ENCODE results near the gene SCTR.

SCTR gene

GRCh38 chr2:119463136-119463535 lies 61.1 kb downstream of the SCTR start:
- FAIRE-seq (no peak), DNase-seq (ENCODE audit: insufficient read length, low spot score) (no peak)
- no peak for TF ChIP-seq POLR2AphosphoS5 (IDR thresholded peaks at IDR 0.05; ENCODE audit: low read depth, low read length)
- TF ChIP-seq POLR2A (IDR thresholded peaks at IDR 0.05; ENCODE audit: low read depth, low read length), result no peak
- TF ChIP-seq PAX5 (IDR thresholded peaks at IDR 0.05; ENCODE audit: insufficient read depth, low read length, severe bottlenecking), result no peak
- no peak for TF ChIP-seq TAF1 (IDR thresholded peaks at IDR 0.05; ENCODE audit: low read depth, low read length)
- no peak for TF ChIP-seq SPI1 (IDR thresholded peaks at IDR 0.05; ENCODE audit: low read depth, low read length)
- no peak for TF ChIP-seq POU2F2 (IDR thresholded peaks at IDR 0.05; ENCODE audit: low read depth, low read length)

GRCh38 chr2:119462574-119462973 lies 61.7 kb downstream of the SCTR start:
- no peak for FAIRE-seq
- TF ChIP-seq PAX5 (IDR thresholded peaks at IDR 0.05; ENCODE audit: insufficient read depth, low read length, severe bottlenecking), result no peak
- TF ChIP-seq SPI1 (IDR thresholded peaks at IDR 0.05; ENCODE audit: low read depth, low read length), result no peak
- TF ChIP-seq POLR2A (IDR thresholded peaks at IDR 0.05; ENCODE audit: low read depth, low read length), result no peak
- TF ChIP-seq POU2F2 (IDR thresholded peaks at IDR 0.05; ENCODE audit: low read depth, low read length), result no peak
- no peak for TF ChIP-seq TAF1 (IDR thresholded peaks at IDR 0.05; ENCODE audit: low read depth, low read length)
- TF ChIP-seq POLR2AphosphoS5 (IDR thresholded peaks at IDR 0.05; ENCODE audit: low read depth, low read length), result no peak

GRCh38 chr2:119461811-119462210 lies 62.5 kb downstream of the SCTR start:
- no peak for FAIRE-seq
- DNase-seq (ENCODE audit: insufficient read length, low spot score), result no peak
- TF ChIP-seq POU2F2 (IDR thresholded peaks at IDR 0.05; ENCODE audit: low read depth, low read length) (no peak), SPI1 (IDR thresholded peaks at IDR 0.05; ENCODE audit: low read depth, low read length) (no peak), POLR2AphosphoS5 (IDR thresholded peaks at IDR 0.05; ENCODE audit: low read depth, low read length) (no peak), POLR2A (IDR thresholded peaks at IDR 0.05; ENCODE audit: low read depth, low read length) (no peak), TAF1 (IDR thresholded peaks at IDR 0.05; ENCODE audit: low read depth, low read length) (no peak), PAX5 (IDR thresholded peaks at IDR 0.05; ENCODE audit: insufficient read depth, low read length, severe bottlenecking) (no peak)

More at GRCh38 chr2:119462574-119462973, 61.7 kb downstream of the SCTR start:
- no peak for DNase-seq (ENCODE audit: insufficient read length, low spot score)

DNA sequence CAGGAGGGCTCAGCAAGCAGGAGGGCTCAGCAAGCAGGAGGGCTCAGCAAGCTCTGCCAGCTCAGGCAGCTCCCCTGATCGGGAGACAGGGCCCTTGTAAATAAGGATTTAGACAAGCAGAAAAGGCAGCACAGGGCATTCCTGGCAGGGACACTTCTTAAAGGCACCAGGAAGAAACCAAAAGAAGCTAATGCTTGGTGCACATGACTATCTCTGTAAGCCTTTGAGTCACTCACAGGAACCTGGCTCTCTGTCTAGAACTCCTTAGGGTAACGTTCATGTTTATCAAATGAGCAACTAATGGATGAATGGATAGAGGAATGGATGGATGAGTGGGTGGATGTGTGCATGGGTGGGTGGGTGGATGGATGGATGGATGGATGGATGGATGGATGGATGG lies 64.2 kb downstream of the SCTR start:
- FAIRE-seq, result no peak
- TF ChIP-seq PAX5 (IDR thresholded peaks at IDR 0.05; ENCODE audit: insufficient read depth, low read length, severe bottlenecking) (no peak), TAF1 (IDR thresholded peaks at IDR 0.05; ENCODE audit: low read depth, low read length) (no peak), POU2F2 (IDR thresholded peaks at IDR 0.05; ENCODE audit: low read depth, low read length) (no peak), POLR2A (IDR thresholded peaks at IDR 0.05; ENCODE audit: low read depth, low read length) (no peak), POLR2AphosphoS5 (IDR thresholded peaks at IDR 0.05; ENCODE audit: low read depth, low read length) (no peak), SPI1 (IDR thresholded peaks at IDR 0.05; ENCODE audit: low read depth, low read length) (no peak)
- DNase-seq (ENCODE audit: insufficient read length, low spot score), result no peak

- DNase-seq (ENCODE audit: insufficient read length, low spot score) (no peak), FAIRE-seq (no peak)
- TF ChIP-seq PAX5 (IDR thresholded peaks at IDR 0.05; ENCODE audit: insufficient read depth, low read length, severe bottlenecking) (no peak), SPI1 (IDR thresholded peaks at IDR 0.05; ENCODE audit: low read depth, low read length) (no peak), TAF1 (IDR thresholded peaks at IDR 0.05; ENCODE audit: low read depth, low read length) (no peak), POLR2A (IDR thresholded peaks at IDR 0.05; ENCODE audit: low read depth, low read length) (no peak), POLR2AphosphoS5 (IDR thresholded peaks at IDR 0.05; ENCODE audit: low read depth, low read length) (no peak), POU2F2 (IDR thresholded peaks at IDR 0.05; ENCODE audit: low read depth, low read length) (no peak)
Measured at GRCh38 chr2:119455066-119455718, 69.1 kb downstream of the SCTR start.

DNA sequence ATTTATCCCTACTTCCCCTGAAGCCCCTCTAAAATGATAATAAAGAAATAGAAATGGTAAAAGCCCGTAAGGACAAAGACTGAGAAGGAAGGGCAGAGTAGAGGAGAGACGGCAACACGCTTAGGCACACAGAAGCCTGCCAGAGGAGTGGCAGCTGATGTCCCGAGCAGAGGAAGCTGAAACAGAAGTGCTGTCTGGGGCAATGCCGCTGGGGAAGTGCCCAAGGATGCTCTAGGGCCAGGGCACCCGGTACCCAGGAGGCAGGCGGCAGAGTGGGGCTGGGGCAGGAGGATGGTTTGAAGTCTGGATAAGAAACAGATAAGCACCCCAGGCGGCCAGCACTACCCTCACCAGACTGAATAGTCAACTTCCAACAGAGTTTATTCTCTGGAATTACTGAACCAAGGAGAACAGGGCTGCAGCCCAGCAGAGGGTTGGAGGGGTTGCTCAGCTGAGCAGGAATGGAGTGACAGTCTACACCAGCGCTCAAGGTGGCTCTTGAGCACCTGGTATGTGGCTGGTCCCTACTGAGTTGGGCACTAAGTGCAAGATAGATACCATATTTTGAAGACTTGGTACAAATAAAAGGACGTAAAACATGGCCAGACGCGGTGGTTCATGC lies 70.2 kb downstream of the SCTR start:
- no peak for TF ChIP-seq POLR2A (IDR thresholded peaks at IDR 0.05; ENCODE audit: low read depth, low read length)
- TF ChIP-seq SPI1 (IDR thresholded peaks at IDR 0.05; ENCODE audit: low read depth, low read length), result no peak
- no peak for TF ChIP-seq POLR2AphosphoS5 (IDR thresholded peaks at IDR 0.05; ENCODE audit: low read depth, low read length)
- TF ChIP-seq POU2F2 (IDR thresholded peaks at IDR 0.05; ENCODE audit: low read depth, low read length), result no peak
- FAIRE-seq, result no peak
- DNase-seq (ENCODE audit: insufficient read length, low spot score), result no peak

DNA sequence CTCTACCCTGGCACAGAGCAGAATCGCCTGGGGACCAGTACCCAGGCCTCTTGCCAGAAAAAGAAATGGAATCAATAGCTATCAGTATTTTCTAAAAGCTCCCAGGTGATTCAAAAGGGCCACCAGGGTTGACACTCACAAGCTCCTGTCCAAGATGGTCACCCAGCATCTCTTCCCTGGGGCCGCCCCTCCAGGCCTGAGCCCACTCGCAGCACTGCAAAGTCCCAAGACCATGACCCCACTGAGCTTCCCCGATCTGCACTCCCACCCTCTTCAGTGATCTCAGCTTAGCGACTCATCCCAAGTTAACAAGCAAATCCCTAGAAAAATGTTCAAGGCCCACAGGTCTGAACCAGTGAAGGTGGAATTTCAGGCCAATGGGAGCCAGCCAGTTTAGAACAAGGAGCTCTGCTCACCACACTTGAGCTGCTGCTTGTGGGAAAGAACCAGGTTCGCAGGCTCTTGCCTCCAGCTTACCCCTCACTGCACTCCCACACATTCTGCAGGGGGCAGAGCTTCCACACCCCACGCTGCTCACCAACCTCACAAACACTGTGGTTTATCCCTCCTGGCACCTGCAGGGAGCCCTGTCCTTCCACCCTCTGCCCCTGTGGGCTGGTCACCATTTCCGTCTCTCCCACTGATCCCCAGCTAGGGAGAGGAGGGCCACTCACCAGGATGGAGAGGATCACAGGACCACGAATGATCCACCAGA lies 72.8 kb downstream of the SCTR start:
- no peak for TF ChIP-seq PAX5 (IDR thresholded peaks at IDR 0.05; ENCODE audit: insufficient read depth, low read length, severe bottlenecking)
- TF ChIP-seq POLR2AphosphoS5 (IDR thresholded peaks at IDR 0.05; ENCODE audit: low read depth, low read length), result no peak
- TF ChIP-seq POU2F2 (IDR thresholded peaks at IDR 0.05; ENCODE audit: low read depth, low read length), result no peak
- no peak for TF ChIP-seq SPI1 (IDR thresholded peaks at IDR 0.05; ENCODE audit: low read depth, low read length)
- no peak for TF ChIP-seq POLR2A (IDR thresholded peaks at IDR 0.05; ENCODE audit: low read depth, low read length)
- TF ChIP-seq TAF1 (IDR thresholded peaks at IDR 0.05; ENCODE audit: low read depth, low read length), result no peak
- no peak for FAIRE-seq
- no peak for DNase-seq (ENCODE audit: insufficient read length, low spot score)

- FAIRE-seq, result no peak
- DNase-seq (ENCODE audit: insufficient read length, low spot score), result no peak
- TF ChIP-seq POLR2A (IDR thresholded peaks at IDR 0.05; ENCODE audit: low read depth, low read length) (no peak), TAF1 (IDR thresholded peaks at IDR 0.05; ENCODE audit: low read depth, low read length) (no peak), POLR2AphosphoS5 (IDR thresholded peaks at IDR 0.05; ENCODE audit: low read depth, low read length) (no peak), SPI1 (IDR thresholded peaks at IDR 0.05; ENCODE audit: low read depth, low read length) (no peak), PAX5 (IDR thresholded peaks at IDR 0.05; ENCODE audit: insufficient read depth, low read length, severe bottlenecking) (no peak), POU2F2 (IDR thresholded peaks at IDR 0.05; ENCODE audit: low read depth, low read length) (no peak)
Measured at GRCh38 chr2:119449521-119449920, 74.8 kb downstream of the SCTR start.

DNA sequence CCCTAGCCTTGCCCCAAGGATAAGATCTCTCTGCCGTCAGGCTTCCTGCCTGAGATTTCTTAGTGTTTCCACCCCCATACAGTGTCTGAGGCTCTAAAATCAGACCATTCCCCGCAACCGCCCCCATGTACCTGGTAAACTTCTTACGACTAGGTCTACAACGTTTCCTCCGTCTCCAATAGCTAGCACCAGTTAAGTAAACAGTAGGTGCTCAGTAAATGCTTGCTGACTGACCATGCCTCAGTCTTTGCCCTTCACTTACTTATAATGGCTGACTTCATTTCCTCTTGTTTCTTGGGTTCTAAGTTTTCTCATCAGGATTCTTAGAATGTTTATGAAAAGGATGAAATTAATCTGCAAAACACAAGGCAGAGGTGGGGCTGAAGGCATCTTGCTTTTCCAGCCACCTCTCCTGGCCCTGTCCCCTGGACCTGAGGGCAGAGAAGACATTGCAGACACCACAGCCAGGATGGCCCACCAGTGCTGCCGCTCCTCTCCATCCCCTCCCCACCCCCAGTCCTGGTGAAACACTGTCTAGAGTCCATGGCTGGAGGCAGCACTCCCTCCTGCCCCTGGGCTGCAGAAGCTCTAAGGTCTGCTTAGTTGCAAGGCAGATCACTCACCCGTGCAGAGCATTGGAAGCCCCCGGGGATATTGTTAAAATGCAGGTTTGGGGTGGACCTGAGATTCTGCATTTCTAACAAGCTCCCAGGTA lies 75.7 kb downstream of the SCTR start:
- FAIRE-seq, result no peak
- no peak for TF ChIP-seq POU2F2 (IDR thresholded peaks at IDR 0.05; ENCODE audit: low read depth, low read length)
- TF ChIP-seq POLR2A (IDR thresholded peaks at IDR 0.05; ENCODE audit: low read depth, low read length), result no peak
- no peak for TF ChIP-seq TAF1 (IDR thresholded peaks at IDR 0.05; ENCODE audit: low read depth, low read length)
- no peak for TF ChIP-seq POLR2AphosphoS5 (IDR thresholded peaks at IDR 0.05; ENCODE audit: low read depth, low read length)
- no peak for TF ChIP-seq PAX5 (IDR thresholded peaks at IDR 0.05; ENCODE audit: insufficient read depth, low read length, severe bottlenecking)
- no peak for TF ChIP-seq SPI1 (IDR thresholded peaks at IDR 0.05; ENCODE audit: low read depth, low read length)
- DNase-seq (ENCODE audit: insufficient read length, low spot score), result no peak
